ENCODE measurements around the gene NR1D2. TPM values are rescaled to one million over a fixed set of nuclear protein-coding genes. Genes with fewer than 3 reads are reported as not detected.

The NR1D2 gene
- total RNA-seq, 1 experiment from 2014 or later, result 24.0 TPM

DNA sequence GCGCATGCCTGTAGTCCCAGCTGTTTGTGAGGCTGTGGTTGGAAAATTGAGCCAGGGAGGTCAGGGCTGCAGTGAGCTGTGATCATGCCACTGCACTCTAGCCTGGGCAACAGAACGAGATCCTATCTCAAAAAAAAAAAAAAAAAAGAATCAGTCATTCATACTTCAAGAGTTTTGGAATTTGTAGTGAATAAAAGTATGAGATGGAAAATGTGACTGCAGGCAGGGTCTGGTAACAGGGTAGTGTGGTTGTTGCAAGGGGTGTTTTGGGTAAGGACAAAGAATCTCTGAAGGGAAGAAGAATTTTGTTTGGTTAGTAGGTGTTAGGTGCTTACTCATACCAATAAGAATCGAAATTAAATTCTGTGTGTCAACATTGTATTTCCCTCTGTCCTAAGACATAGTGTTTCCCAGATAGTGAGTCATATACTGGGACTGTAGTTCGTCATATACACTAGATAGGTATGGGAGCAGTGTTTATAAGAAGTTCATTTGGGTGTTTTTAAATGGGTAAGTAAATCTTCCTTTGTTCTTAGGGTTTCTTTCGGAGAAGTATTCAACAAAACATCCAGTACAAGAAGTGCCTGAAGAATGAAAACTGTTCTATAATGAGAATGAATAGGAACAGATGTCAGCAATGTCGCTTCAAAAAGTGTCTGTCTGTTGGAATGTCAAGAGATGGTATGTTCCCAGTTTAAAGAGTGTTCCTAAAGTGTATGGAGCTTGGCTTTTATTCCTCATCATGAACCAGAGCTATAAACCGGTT, 14.2 kb downstream of the NR1D2 start:
- Histone ChIP-seq H2BK12ac (ENCODE audit: insufficient read length, low read depth, low read length) (no peak overlapping the region), H3K4me1 (ENCODE audit: insufficient read depth, low read length) (no peaks in the 10 kb centered on the region), H2AK5ac (ENCODE audit: insufficient read length, low read length) (no peak overlapping the region), H2BK5ac (ENCODE audit: insufficient read length, low read length) (no peak overlapping the region), H3K14ac (ENCODE audit: insufficient read depth, low read length) (no peak overlapping the region), H3K4ac (ENCODE audit: low read depth, low read length) (no peak overlapping the region), H4K20me1 (ENCODE audit: control insufficient read depth, insufficient read depth, insufficient read length) (no peaks in the 10 kb centered on the region), H3K27me3 (ENCODE audit: insufficient read depth, low read length) (no peaks in the 10 kb centered on the region), H4K5ac (ENCODE audit: insufficient read length, low read depth, low read length) (no peak overlapping the region), H3K23me2 (ENCODE audit: insufficient read length, low read depth, low read length, poor library complexity, severe bottlenecking) (no peaks in the 10 kb centered on the region), H4K8ac (replicated peaks; ENCODE audit: insufficient read length, low read depth, low read length) (no peak overlapping the region), H3K79me1 (ENCODE audit: insufficient read depth, low read depth, low read length, poor library complexity, severe bottlenecking) (no peaks in the 10 kb centered on the region), H2BK15ac (ENCODE audit: low read depth, low read length) (no peak overlapping the region), H3T11ph (ENCODE audit: low read length) (no peak overlapping the region), H2BK120ac (ENCODE audit: low read depth, low read length, poor library complexity, severe bottlenecking) (no peak overlapping the region), H3K27ac (ENCODE audit: insufficient read length, low read depth, low read length) (no peak overlapping the region), H3K4me2 (ENCODE audit: insufficient read depth, insufficient read length, low read length) (no peak overlapping the region), H4K91ac (ENCODE audit: insufficient read length, low read depth, low read length) (no peak overlapping the region), H3K9me3 (ENCODE audit: control insufficient read depth, low read depth, low read length) (no peaks in the 10 kb centered on the region), H3K23ac (ENCODE audit: insufficient read length, low read depth, low read length) (no peak overlapping the region), H3K9ac (ENCODE audit: extremely low read depth, insufficient read length, low read length) (no peak overlapping the region), H2BK20ac (ENCODE audit: low read depth, low read length, poor library complexity, severe bottlenecking) (no peak overlapping the region), H3K79me2 (ENCODE audit: insufficient read depth, low read length) (no peaks in the 10 kb centered on the region), H2AFZ (ENCODE audit: low read length) (no peak overlapping the region), H3K56ac (ENCODE audit: insufficient read length, low read depth, low read length) (no peak overlapping the region), H3K18ac (ENCODE audit: insufficient read length, low read depth, low read length) (no peak overlapping the region)
- no peaks in the 10 kb centered on the region; a peak in 1 of 4 replicates for H3K4me1 Mint-ChIP-seq
- no peaks in the 10 kb centered on the region for H3K9me3 Mint-ChIP-seq
- no CpG with 5 or more reads among the region's 7 CpGs for WGBS (ENCODE audit: extremely low coverage, insufficient read length, low lambda C conversion rate)
- H3K36me3 Mint-ChIP-seq (ENCODE audit: insufficient read depth in 1 of 3, low read depth in 3 of 3), result peaks cover 16 to 78% (median 61%) of the 10 kb centered on the region in 3 experiments; a peak in 6 of 7 replicates
- TF ChIP-seq CTCF (conservative IDR thresholded peaks at IDR 0.05), result no peak
- no peaks in the 10 kb centered on the region for H3K27me3 Mint-ChIP-seq (ENCODE audit: low read depth)
- no peak for DNase-seq
- H3K4me3 Mint-ChIP-seq, result no peak overlapping the region
- H3K27ac Mint-ChIP-seq, result no peak overlapping the region; a peak in 2 of 7 replicates
